Gastroesophageal sphincter (tissue), 4 donors: Measurements from ENCODE around the gene TPM3. TPM values are rescaled to one million over a fixed set of nuclear protein-coding genes. Genes with fewer than 3 reads are reported as not detected.
"Not testable (repeated sequence)": the region's sequence is repeated elsewhere in the genome, so short reads cannot be mapped to it uniquely, and the experiment has no call there.

Experiments
- ATAC-seq: fragments of 150-250 bp; one replicate; pipeline ENCODE4 v1.9.1; 2016; ENCODE audit warnings: mild to moderate bottlenecking, moderate library complexity
- H3K27ac ChIP-seq, 4 donors: fragments of 200-600 bp; sonication (generic) in 3 of 4; 1 replicate in 3 of 4; 2 replicates in 1 of 4; pipeline ENCODE4 v1.5.1; 2016 to 2019
- H3K27me3 ChIP-seq: fragments of 200-600 bp; sonication (generic); one replicate; pipeline ENCODE4 v1.5.1; 2019
- H3K36me3 ChIP-seq, 2 donors: fragments of 200-600 bp; sonication (generic); one replicate each; pipeline ENCODE4 v1.5.1; 2019; ENCODE audit warnings: control low read depth in 1 of 2
- H3K4me1 ChIP-seq, 3 donors: fragments of 200-600 bp; sonication (generic); 1 replicate in 2 of 3; 2 replicates in 1 of 3; pipeline ENCODE4 v1.5.1; 2016 to 2019; ENCODE audit warnings: control low read depth in 2 of 3
- H3K4me3 ChIP-seq, 2 donors: fragments of 200-600 bp; sonication (generic); one replicate each; pipeline ENCODE4 v1.5.1; 2019; ENCODE audit warnings: mild to moderate bottlenecking in 1 of 2, moderate library complexity in 1 of 2
- H3K9me3 ChIP-seq, 3 donors: fragments of 200-600 bp; sonication (generic); one replicate each; pipeline ENCODE4 v1.5.1; 2017 to 2019; ENCODE audit warnings: control low read depth in 2 of 3
- EP300 ChIP-seq: sonication (generic); formaldehyde crosslinking; IDR thresholded peaks from one replicate; pipeline ENCODE4 v1.6.1; 2017; ENCODE audit warnings: antibody characterized with exemption, mild to moderate bottlenecking
- POLR2A ChIP-seq, 2 donors: fragments of 450-650 bp; IDR thresholded peaks; one replicate each; pipeline ENCODE4 v1.6.1; 2017; ENCODE audit warnings: antibody characterized with exemption in 2 of 2, mild to moderate bottlenecking in 2 of 2, moderate library complexity in 1 of 2
- POLR2AphosphoS5 ChIP-seq: sonication (generic); formaldehyde crosslinking; IDR thresholded peaks from one replicate; pipeline ENCODE4 v1.6.1; 2017; ENCODE audit warnings: antibody characterized with exemption
- WGBS, 2 donors: methylation state at CpG; one replicate each; pipeline ENCODE4 v1.1.5; 2018; ENCODE audit warnings: low coverage in 1 of 2; 5-methylcytosine and 5-hydroxymethylcytosine counted together
- small RNA-seq, 4 donors: library from RNA; depleted of rRNA; stranded (forward); fragments of <200 nt; gene quantifications; one replicate each; pipeline ENCODE3, GENCODE V24; 2016
- total RNA-seq, 4 donors: library from RNA; depleted of rRNA; stranded (reverse); fragments of >200 nt; gene quantifications; one replicate each; pipeline ENCODE4 v1.1.0, GENCODE V29; 2016
- TF ChIP-seq, protein P1 (sequence below), 4 experiments: fragments of 200-600 bp in 2 of 4; fragments of 450-650 bp in 2 of 4; sonication (generic) in 1 of 4; IDR thresholded peaks; one replicate each; pipeline ENCODE4 v1.5.1; 2017 to 2019; ENCODE audit warnings: antibody characterized with exemption in 4 of 4, mild to moderate bottlenecking in 2 of 4, moderate library complexity in 2 of 4

The TPM3 gene
- total RNA-seq, 4 donors from 2014 or later = 95.9 to 275 (median 151) TPM

GRCh38 chr1:154133256-154133655 is 58.6 kb downstream of the TPM3 start:
- no peaks in the 10 kb centered on the region for H3K9me3 ChIP-seq
- H3K27ac ChIP-seq = no peak overlapping the region
- no peaks in the 10 kb centered on the region for H3K4me1 ChIP-seq
- no peaks in the 10 kb centered on the region for H3K27me3 ChIP-seq
- ATAC-seq = no peak
- H3K4me3 ChIP-seq = no peak overlapping the region
- WGBS, 2 donors = 91% methylated on average over 1 of the region's 2 CpGs; no CpG with 5 or more reads in 1 of the 2 donors
- TF ChIP-seq POLR2A (IDR thresholded peaks at IDR 0.05) (no peak), EP300 (no peak), POLR2AphosphoS5 (no peak)
- TF ChIP-seq, protein P1, sequence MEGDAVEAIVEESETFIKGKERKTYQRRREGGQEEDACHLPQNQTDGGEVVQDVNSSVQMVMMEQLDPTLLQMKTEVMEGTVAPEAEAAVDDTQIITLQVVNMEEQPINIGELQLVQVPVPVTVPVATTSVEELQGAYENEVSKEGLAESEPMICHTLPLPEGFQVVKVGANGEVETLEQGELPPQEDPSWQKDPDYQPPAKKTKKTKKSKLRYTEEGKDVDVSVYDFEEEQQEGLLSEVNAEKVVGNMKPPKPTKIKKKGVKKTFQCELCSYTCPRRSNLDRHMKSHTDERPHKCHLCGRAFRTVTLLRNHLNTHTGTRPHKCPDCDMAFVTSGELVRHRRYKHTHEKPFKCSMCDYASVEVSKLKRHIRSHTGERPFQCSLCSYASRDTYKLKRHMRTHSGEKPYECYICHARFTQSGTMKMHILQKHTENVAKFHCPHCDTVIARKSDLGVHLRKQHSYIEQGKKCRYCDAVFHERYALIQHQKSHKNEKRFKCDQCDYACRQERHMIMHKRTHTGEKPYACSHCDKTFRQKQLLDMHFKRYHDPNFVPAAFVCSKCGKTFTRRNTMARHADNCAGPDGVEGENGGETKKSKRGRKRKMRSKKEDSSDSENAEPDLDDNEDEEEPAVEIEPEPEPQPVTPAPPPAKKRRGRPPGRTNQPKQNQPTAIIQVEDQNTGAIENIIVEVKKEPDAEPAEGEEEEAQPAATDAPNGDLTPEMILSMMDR (IDR thresholded peaks at IDR 0.05) = no peak
- H3K36me3 ChIP-seq = no peaks in the 10 kb centered on the region

DNA sequence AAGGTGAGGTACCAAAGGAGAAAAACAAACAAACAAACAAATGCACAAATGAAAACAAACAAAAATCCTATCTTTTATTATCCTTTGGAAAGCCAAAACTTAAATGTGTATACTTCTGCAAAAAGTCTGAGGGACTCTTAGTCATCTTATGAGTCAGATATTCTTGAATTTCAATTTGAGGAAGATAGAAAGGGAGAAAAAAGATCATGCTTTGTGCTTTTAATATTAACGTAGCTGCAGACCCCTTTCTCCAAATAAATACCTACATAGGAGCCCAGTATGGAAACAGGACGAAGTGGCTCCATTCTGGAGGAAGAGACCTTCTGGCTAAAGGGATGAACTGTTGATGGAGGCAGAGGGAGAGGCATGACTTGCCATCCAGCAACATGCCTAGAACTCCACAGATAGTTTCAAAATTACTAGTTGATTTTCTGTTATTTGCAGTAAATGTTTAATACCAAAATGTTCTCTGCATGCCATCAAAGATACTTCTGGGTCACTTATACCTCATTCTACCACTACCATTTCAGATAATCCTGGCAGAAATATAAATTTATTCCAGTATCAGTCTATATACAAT is 62.4 kb downstream of the TPM3 start:
- no peak for ATAC-seq
- no peaks in the 10 kb centered on the region for H3K9me3 ChIP-seq
- H3K36me3 ChIP-seq = no peaks in the 10 kb centered on the region
- H3K27ac ChIP-seq = no peak overlapping the region
- TF ChIP-seq, protein P1 (IDR thresholded peaks at IDR 0.05) = no peak
- TF ChIP-seq POLR2A (IDR thresholded peaks at IDR 0.05) (no peak), POLR2AphosphoS5 (no peak), EP300 (no peak)
- 48 to 80% methylated on average over 1 to 2 of the region's 2 CpGs for WGBS, 2 donors
- no peaks in the 10 kb centered on the region for H3K4me1 ChIP-seq
- no peak overlapping the region for H3K4me3 ChIP-seq
- no peaks in the 10 kb centered on the region for H3K27me3 ChIP-seq

GRCh38 chr1:154123205-154123604 is 68.7 kb downstream of the TPM3 start:
- H3K36me3 ChIP-seq, H3K27me3 ChIP-seq, ATAC-seq, H3K27ac ChIP-seq, H3K9me3 ChIP-seq, H3K4me1 ChIP-seq, H3K4me3 ChIP-seq: not testable (repeated sequence)
- whole genome bisulfite sequencing, 2 donors = 92 to 93% methylated on average over 8 to 11 of the region's 11 CpGs

DNA sequence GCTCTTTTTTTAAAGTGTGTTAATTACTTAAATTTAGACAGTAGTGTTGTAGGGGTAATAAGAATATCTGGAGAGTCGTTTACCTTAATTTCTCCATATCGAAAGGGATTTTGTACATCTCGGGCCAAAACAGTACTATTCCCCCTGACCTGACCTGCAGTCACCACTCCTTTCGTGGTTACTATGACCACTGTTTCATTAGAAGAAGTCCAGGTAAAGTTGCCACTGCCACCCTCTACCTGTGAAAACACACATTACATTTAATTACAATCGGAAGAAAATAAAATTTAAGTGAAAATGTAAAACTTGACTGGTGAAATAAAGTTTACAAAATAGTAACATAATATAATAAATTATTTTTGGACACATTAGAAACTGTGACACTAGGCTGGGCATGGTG is 74.3 kb downstream of the TPM3 start:
- no peaks in the 10 kb centered on the region for H3K36me3 ChIP-seq
- H3K9me3 ChIP-seq = no peaks in the 10 kb centered on the region
- no peak overlapping the region for H3K27ac ChIP-seq
- 80 to 83% methylated on average over 4 to 5 of the region's 5 CpGs for WGBS, 2 donors
- no peak for TF ChIP-seq EP300
- no peak for TF ChIP-seq POLR2AphosphoS5
- TF ChIP-seq, protein P1 (IDR thresholded peaks at IDR 0.05) = no peak
- no peak for TF ChIP-seq POLR2A (IDR thresholded peaks at IDR 0.05)
- no peak overlapping the region for H3K4me3 ChIP-seq
- no peaks in the 10 kb centered on the region for H3K27me3 ChIP-seq
- H3K4me1 ChIP-seq = no peaks in the 10 kb centered on the region
- ATAC-seq = no peak

DNA sequence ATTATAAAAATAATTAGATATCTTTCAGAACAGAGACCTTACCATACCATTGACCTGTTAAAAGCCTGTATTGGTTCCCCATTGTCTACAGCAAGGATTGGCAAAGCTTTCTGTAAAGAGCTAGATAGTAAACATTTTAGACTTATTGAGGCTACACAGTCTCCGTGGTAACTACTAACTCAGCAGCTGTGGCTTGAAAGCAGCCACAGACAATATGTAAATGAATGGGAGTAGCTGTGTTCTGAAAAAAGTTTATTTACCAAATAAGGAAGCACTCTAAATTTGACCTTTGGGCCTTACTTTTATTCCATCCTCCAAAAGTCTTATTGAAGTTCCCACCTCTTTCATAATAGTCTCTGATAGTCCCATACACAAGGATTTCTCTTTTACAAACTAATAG is 76.7 kb downstream of the TPM3 start:
- WGBS, 2 donors = 17 to 25% methylated on average over 1 of the region's 1 CpG
- Histone ChIP-seq H3K27ac (no peak overlapping the region), H3K27me3 (no peaks in the 10 kb centered on the region), H3K4me3 (no peak overlapping the region), H3K4me1 (no peaks in the 10 kb centered on the region), H3K9me3 (no peaks in the 10 kb centered on the region), H3K36me3 (no peaks in the 10 kb centered on the region)
- no peak for ATAC-seq
- TF ChIP-seq, protein P1 (IDR thresholded peaks at IDR 0.05) = no peak
- no peak for TF ChIP-seq EP300
- no peak for TF ChIP-seq POLR2A (IDR thresholded peaks at IDR 0.05)
- TF ChIP-seq POLR2AphosphoS5 = no peak

Small RNA genes lying within 50 kb of the gene (small RNA-seq; reads per million reads assigned to genes)
- 0.49 to 2.7 (median 0.87) reads per million in 4 donors for gene MIR190B

Other genes with a start within 250 kb of the TPM3 start
- 10 to 100 TPM; 10.2 to 46.5 (median 32.3) TPM for gene DENND4B, start 245.4 kb downstream of the TPM3 start, total RNA-seq
- 10 to 100 TPM; 13.9 to 21.2 (median 15.6) TPM for gene CRTC2, start 233.5 kb downstream of the TPM3 start, total RNA-seq
- 100 to 1,000 TPM in 3 of 4 donors, 10 to 100 TPM in 1; 64.8 to 115 (median 106) TPM for gene SLC39A1, start 228.6 kb downstream of the TPM3 start, total RNA-seq
- 10 to 100 TPM in 1 of 4 donors, 1 to 10 TPM in 3; 5.1 to 10.4 (median 6.8) TPM for gene CREB3L4, start 224.2 kb downstream of the TPM3 start, total RNA-seq
- 100 to 1,000 TPM; 158 to 193 (median 180) TPM for gene JTB, start 214.4 kb downstream of the TPM3 start, total RNA-seq
- gene RAB13, start 205.8 kb downstream of the TPM3 start, total RNA-seq = 10 to 100 TPM; 43.6 to 50.7 (median 48.9) TPM
- gene RPS27, start 201.3 kb downstream of the TPM3 start, total RNA-seq = 1,000 to 10,000 TPM in 3 of 4 donors, 100 to 1,000 TPM in 1; 990 to 4,016 (median 2,721) TPM
- gene NUP210L, start 37.0 kb downstream of the TPM3 start, total RNA-seq = not detected
- gene CFAP141, start 14.2 kb upstream of the TPM3 start, total RNA-seq = not detected
- gene UBAP2L, start 28.9 kb upstream of the TPM3 start, total RNA-seq = 10 to 100 TPM; 71.6 to 79.9 (median 75.1) TPM
- 100 to 1,000 TPM in 3 of 4 donors, 10 to 100 TPM in 1; 86.7 to 128 (median 120) TPM for gene HAX1, start 80.5 kb upstream of the TPM3 start, total RNA-seq
- 1 to 10 TPM in 1 of 4 donors, under 1 TPM in 1, not detected in 2; 0.12 to 1.1 TPM for gene AQP10, start 129.0 kb upstream of the TPM3 start, total RNA-seq
- gene ATP8B2, start 133.4 kb upstream of the TPM3 start, total RNA-seq = 100 to 1,000 TPM; 107 to 175 (median 131) TPM
- 10 to 100 TPM; 44.7 to 59.4 (median 55.5) TPM for gene IL6R, start 213.2 kb upstream of the TPM3 start, total RNA-seq